DMS53 (cell line): ENCODE data around the gene UBR4.
A peak's percentile ranks its signal among the peaks of the same experiment; 100 is the strongest.

ENCODE experiments used
- DNase-seq: peaks from one replicate; lab custom pipeline; 2025; lab: John Stamatoyannopoulos, UW

Gene UBR4

DNA sequence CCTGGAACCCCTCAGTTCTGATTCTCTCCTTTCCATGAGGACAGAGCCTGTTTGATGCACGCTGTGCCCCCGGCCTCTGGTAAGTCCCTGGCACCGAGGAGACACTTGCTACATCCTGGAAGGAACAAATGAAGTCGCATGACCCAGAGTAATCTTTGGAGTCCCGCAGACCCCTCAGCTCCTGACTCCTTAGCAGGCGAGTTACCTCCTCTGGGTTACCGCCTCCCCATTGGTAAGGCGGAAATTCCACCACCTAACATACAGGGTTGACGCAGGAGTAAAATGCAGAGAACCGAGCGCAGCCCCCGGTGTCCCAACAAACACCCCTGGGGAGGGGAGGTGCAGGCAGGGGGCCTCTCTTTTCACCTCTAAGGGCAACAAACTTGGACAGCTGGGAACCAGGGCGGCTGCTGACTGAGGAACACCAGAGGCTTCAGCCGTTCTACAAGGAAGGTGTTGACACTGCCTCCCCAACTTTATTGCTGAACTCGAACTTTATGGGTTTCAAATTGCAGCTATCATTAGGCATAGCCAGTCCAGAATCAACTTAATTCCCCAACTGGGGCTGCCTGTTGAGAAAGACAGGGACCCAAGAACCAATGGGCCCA, 138.3 kb downstream of the UBR4 start:
- DNase-seq = no peak

DNA sequence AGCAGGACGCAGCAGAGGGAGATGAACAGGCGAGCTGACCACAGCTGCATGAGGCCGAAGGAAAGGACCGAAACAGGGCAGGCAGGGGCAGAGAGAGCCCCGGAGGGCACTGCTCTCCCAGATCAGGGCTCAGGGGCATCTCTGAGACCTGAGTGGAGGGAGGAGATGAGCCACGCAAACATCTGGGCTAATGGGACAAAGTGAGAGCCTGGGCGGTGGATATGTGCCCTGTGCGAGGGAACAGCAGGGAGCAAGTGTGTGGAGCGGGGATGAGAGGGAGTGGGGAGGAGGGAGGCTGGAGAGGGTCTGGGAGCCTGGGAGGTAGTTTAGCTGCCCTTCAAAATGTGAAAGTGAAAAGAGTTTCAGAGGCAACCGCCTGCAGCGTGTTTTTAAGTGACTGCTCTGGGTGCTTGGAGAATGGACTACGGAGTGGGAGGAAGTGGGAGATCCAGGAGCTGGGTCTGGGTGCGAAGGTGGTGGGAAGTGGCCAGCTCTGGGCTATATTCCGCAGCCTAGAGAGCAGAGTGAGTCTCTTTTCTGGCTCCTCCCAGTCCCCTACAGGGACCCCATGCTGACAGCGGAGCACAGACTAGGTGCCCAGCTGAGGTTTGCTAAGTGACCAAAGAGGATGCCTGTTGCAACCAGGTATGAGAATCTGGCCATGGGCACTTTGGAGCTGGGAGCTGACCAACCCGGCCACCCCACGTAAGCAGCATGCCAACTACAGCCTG, 139.0 kb downstream of the UBR4 start:
- DNase-seq = no peak

DNA sequence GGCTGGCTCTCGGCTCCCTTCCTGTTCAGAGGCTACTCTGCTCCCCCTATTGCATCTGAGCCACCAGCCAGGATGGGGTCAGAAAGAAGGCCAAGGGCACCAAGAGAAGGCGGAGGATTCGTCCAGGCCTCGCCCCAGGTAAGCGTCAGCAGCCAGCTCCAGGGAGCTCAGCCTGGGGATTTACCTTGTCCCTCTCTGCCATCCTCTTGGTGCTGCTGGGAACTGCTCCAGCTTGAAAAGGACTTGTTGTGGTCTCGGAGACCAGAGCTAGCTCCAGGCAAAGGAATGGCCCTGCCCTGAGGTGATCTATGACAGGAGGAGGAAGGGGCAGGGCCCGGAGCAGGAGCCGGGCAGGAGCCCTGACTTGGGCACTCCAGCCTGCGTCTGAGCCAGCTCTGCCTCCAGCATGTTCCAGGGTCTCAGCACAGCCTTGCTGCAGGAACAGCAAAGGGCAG, 139.8 kb downstream of the UBR4 start:
- DNase-seq = peak; percentile 57

DNA sequence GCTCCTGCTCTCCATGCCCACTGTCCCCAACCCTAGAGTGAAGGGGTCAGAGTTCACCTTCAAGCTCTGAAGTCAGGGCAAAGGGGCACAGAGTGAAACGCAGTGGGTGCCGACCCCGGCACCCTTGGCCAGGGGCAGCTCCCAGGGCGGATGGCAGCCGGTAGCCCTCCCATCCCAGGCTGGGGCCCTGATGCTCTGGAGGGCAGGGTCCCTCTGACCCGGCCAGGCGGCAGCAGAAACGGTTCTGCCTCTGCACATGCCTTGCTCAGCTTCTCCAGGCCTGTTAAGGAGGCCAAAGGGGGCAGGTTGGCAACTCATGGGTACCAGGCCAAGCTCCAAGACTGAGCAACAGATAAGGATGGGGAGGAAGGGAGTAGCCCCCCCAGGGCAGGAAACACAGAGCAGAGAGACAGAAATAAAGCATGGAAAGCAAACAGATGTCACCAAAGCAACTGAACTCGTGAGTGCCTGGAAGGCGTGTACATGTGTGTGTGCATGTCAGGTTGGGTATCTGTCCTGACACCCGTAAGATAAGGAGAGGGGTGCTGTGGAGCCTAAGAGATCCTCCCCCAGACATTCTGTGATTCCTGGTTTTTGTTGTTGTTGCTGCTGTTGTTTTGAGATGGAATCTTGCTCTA, 141.3 kb downstream of the UBR4 start:
- DNase-seq = peak; percentile 18

DNA sequence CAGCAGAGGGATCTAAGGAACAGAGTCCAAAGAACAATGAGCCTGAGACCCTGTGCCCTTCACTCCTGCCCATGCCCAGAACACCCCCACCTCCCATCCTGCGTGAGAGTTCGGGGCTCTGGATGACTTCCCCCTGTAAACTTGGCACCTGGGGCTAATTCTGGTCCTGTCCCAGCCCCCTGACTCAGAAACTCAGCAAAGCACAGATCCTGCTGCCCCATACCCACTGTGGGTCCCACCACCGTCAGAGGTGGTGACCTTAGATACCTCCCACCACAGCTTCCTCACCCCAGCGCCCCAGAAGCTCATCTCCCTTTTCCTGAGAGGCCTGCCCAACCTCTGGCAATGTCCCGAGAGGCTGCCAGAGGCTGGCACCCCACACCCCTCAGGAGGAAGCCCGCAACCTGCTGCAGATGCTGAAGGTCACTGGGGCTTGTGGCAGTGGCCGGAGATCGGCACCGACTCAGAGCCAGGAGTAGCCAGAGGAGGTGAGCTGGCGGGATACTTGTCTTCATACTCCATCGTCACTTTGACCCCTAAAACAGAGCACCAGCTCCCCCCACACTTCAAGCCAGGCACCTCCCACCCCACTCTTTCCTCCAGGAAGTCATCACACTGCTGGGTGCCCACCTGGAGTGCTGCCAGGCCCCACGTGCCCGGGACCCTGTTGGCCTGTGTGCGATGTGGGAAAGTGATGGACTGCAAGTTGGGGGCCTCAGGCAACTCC, 142.0 kb downstream of the UBR4 start:
- DNase-seq = no peak

DNA sequence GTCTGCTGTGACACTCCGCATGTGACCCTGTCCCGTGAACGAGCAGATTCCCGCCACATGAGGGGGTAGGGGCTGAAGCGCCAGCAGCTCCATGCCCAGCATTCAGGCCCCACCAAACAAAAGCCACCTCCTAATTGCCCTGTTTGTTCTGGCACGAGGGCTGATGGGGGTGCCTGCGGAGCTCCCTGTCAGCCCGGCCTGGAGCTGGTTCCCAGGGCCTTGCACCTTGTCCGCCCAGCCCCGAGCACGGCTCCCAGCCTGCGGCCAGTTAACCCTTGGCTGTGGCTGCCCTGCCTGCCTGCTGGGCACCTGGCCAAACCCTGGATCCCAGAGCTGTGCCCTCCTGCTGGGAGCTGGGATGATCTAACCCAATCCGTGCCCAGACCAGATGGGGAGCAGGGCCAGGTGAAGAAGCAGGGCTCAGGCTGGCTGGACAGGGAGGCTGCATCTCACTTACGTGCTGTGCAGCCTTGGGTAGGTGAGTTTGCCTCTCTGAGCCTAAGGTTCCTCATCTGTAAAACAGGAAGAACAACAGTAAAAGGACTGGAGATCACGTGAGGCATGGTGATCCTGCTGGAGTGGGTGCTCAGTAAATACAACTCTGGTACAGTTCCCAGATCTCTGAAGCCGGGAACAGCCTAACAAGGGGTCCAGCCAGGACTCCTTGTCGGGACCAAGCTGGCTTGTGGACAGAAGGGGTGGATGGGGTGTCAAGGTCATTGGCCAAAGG, 142.7 kb downstream of the UBR4 start:
- DNase-seq = peak; percentile 66

DNA sequence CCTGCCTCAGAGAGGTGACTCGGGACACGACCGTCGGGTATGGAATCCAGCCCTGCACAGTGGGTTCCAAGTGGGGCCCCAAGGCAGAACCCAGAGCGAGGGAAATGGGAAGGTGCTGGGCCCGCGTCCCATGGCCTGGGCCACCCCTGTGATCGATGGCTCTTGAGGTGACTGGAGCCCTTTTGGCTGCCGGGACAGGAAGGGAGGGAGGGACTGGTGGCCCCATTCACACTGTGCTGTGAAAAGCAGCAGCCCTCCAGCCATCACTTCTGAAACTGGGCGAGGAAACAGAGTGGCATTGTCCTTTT, 143.2 kb downstream of the UBR4 start:
- no peak for DNase-seq

DNA sequence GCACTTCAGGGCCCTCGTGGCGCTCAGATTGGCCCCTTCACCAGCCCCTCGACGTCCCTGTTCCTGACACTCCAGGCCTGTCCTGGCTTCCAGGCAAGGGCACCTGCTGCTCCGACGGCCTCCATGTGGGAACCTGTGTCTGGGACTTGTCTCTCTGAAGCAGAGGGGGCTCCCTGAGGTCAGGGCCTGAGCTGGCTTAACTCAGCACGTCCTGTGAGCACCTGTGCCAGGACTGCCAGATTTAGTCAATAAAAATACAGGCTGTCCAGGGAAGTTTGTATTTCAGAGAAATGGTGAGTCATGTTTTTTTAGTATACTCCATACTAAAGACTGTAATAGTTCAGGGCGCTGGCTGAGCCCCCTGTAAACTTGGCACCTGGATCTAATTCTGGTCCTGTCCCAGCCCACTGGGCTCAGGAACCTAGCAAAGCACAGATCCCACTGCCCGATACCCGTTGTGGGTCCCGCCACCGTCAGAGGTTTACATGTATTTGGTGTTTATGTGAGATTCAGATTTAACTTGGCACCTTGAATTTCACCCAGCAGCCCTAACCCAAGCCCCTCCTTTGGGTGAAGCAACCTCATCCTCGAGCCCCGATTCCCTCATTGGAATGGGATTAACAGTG, 143.7 kb downstream of the UBR4 start:
- DNase-seq = peak; percentile 17

DNA sequence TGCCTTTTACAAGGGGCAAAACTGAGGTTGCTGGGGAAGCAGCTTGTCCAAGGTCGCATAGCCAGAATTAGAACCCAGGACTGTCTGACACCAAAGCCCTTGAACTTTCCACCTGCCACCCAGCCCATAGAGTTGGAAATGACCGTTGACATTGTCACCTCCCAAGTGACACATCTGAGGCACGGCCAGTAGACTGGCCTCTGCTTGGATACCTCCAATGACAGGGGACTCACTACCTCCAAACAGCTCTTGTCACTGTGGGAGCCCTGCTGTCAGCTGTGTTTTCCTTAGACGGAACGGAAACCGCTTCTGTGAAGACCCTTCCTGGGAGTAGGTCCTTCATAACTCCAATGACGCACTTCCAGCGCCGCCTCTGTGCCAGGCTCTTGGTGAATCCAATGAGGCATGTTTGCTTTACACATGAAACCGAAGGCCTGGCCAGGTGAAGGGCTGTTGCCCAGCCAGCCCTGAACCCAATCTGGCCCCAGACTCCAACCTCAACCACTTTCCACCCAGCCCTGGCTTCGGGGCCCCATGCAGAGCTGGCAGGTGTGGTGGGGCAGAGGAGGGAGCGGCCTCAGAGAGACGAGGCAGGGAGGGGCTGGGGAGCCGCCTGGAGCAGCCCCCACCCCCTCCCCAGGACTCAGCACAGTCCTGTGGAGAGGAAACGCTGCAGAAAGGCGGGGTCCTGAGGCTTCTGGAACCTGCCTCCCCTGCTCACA, 144.4 kb downstream of the UBR4 start:
- no peak for DNase-seq

DNA sequence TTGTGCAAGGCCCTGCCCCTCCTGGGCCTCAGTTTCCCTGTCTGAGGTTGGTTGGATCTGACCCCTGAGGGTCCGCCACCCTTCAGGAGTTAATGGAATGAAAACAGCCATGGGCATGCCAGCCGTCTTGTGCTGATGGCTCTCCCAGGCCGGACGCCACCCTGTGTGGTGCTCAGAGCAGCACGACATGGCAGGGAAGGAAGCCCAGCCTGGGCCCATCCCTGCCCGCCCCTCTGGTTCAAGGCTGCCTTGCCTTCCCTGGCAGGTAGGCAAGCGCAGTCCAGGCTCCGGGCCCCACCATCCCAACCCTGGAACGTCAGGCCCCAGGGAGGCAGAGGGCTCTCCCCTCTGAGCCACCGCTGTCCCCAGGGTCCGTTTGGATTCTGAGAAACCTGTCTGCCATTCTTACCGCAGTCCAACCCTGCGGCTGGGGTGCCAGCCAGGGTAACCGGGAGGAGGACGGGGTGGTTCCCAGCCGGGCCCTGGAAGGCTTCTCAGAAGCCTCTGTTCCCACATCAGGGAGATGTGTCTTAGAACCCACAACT, 145.1 kb downstream of the UBR4 start:
- no peak for DNase-seq

DNA sequence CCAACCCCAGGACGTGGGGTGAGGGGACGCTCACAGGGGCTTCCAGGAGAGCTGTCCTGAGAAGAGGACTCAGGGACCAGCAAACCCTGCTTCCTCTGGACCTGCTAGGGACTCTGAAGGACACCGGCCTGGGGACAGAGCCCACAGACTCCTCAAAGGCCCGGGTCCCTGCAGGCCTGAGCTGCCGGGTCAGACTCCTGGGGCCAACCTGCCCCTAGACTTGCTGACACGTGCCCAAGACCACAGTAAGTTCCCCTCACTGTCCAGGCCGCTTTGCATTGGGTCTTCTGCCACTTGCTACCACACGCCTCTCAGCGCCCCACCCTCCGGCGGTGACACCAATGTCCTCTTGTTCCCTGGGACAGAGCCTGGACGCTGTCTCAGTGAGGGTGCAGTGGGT, 146.9 kb downstream of the UBR4 start:
- no peak for DNase-seq

DNA sequence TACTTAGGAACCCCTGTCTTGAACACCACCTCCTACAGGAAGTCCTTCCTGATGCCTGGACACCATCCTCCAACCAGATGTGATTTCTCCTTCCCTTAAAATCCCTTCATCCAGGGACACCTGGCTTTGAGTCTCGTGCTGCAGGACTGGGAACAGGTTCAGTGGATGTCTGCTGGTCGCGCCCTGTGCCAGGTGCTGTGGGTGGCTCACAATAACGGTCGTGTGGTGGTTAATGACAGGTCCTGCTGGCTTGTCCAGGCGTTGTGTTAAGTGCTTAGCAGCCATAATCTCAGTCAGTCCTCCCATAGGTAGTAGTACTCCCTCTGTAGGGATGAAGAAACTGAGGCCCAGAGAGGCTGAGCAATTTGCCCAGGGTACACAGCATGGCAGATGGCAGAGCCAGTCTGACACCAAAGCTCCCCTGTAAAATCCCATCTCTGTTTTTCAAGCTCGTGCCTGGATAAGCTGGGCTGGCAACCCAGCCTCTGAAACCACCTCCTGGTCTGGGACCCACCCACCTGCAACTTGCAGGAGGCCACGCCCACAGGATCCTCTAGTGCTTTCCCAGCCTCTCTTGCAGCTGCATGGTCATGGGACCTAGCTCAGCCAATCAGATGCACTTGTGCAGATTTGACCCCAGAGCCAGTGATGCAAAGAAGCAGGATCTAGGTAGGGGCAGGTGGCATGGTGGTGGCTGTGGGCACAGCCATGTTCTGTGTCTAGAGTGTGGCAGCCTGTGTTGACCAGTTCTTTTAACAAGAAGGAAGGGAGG, 147.6 kb downstream of the UBR4 start:
- peak; percentile 21 for DNase-seq

DNA sequence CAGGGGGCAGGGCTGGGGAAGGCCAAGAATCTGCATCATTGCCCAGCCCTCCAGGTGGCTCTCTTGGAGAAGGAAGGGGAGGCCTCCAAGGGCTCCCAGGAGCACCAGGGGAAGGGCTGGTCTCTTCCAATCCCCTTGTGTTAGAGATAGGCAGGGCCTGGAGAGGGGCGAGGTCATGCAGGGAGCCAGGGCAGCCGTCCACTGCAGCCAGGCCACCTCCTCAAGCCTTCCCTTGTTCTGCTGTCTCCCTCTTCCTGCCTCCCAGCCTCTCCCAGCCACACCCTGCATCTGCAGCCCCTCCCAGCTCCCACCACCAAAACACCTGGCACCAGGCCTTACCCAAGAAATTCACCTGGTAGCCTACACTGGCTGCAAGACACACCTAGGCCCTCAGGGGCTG, 148.3 kb downstream of the UBR4 start:
- no peak for DNase-seq

DNA sequence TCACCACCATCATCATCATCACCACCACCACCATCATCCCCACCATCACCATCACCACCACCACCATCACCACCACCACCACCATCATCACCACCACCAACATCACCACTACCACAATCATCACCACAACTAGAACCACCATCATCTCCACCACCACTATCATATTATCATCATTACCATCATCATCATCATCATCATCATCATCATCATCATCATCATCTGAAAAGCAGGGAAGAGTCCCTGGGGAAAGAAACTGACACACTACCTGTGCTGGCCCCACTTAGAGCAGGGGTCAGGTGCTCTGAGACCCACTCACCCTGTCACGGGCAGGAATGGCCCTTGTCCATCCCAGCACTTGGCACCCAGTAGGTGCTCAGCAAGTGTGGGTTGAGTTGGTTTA, 148.7 kb downstream of the UBR4 start:
- DNase-seq = no peak

DNA sequence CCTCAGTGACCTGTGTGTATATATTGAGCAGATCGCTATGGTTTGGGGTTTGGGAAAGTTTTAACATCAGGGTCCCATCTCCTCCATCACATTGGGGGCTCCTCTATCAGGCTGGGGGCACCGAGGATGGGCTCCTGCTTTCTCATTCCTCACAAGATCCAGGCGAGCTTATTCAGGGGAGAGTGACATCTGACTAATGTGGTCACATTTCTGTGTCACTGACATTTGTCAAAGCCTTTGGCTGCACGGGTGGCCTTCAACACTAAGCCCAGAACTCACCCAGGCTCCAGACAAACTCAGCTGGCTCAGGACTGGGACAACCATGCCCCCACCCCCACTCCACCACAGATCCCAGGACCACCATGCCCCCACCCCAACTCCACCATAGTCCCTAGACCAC, 150.3 kb downstream of the UBR4 start:
- DNase-seq = no peak

DNA sequence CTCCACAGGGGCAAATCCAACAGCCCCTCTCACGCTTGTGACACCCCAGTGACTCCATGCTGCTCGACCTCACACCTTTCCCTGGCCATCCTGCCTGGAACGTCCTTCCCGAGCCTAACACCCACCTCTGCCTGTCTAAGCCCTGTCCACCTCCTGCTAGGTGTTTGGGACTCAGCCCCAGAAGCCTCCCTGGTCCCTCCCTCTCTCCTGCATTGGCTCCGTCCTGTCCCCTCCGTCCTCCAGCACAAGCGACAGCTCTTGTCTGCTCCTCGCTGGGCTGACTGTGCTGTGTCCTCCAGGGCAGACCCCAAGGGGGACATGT, 151.6 kb downstream of the UBR4 start:
- DNase-seq = no peak

DNA sequence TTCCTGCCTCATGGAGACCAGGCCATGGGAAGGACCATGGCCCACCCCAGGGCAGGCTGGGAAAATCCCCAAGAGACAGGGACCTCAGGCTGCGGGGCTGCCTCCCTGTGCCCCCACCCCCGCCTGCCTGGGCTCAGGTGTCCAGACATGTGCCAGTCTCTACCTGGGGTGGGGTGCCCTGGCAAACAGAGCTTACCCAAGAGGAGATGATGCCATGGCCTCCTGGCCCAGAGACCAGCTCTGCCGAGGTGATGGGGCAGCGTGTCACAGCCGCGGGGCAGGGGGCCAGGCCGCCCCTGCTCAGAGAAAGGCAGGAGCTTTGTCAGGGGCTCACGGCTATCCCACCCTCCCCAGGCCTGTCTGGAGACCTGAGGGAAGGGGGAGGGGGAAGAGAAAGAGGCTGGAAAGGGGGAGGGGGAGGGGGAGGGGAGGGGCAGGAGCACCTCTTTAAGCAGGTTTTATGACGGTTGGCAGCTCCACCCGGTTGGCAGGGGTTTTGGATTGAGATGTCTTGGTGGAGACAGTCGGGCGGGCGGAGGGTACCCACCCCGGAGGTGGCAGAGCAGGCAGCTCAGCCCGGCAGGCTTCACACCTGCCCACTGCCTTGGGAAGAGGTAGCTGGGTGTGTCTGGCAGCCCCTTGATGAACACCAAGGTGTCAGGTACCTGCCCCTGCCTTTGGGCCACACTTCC, 152.1 kb downstream of the UBR4 start:
- no peak for DNase-seq

DNA sequence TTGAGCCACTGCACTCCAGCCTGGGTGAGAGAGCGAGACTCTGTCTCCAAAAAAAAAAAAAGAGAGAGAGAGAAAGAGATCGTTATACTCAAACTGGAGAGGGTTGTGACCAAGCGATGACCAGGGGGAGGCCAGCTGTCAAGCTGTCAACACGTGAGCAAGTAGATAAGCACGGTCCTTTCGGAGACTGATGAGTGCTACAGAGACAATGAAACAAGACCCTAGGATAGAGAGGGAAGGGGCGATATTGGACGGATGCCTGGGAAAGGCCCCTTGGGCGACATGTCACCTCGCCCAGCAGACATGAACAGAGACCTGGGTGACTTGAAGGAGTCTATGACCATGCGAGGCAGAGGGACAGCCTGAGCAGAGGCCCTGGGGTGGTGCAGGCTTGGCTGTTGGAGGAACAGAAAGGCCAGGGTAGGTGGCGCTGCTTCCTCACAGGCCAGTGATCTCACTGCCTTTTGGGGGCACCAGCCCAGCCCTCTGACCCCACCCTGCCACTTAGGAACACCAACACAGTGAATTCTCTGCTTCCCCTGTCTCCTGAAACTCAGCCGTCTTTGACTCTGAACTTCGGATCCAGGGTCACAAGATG, 152.8 kb downstream of the UBR4 start:
- DNase-seq = no peak

DNA sequence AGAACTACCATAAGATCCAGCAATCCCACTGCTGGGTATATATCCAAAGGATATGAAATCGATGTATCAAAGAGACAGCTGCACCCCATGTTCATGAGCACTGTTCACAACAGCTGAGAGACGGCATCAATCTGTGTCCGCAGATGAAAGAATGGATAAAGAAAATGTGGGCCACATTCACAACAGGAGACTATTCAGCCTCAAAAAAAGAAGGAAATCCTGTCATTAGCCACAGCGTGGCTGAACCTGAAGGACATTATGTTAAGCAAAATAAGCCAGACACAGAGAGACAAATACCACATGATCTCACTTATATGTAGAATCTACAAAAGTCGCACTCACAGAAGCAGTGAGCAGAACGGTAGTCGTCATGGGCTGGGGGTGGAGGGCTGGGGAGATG, 154.4 kb downstream of the UBR4 start:
- peak; percentile 22 for DNase-seq
